CD8-positive, alpha-beta memory T cell (primary cell): Measurements from ENCODE around the gene OR2B2. TPM values are rescaled to one million over a fixed set of nuclear protein-coding genes. Genes with fewer than 3 reads are reported as not detected.

Source experiments
- CTCF ChIA-PET: fragments of 350-600 bp; sonication (Branson Sonifier 250); formaldehyde crosslinking; loops from one replicate; lab custom pipeline; 2021; ENCODE audit warnings: antibody characterized with exemption; lab: Charles Lee
- POLR2A ChIA-PET: fragments of 350-600 bp; sonication (Branson Sonifier 250); formaldehyde crosslinking; loops from one replicate; lab custom pipeline; 2021; ENCODE audit warnings: antibody characterized with exemption; lab: Charles Lee
- DNase-seq, 5 donors: peaks; one replicate each; pipeline versions ENCODE4 v3.0.0 to v3.0.0-alpha.2; 2020 to 2022; ENCODE audit warnings: mixed read lengths in 1 of 5
- H3K27ac ChIP-seq: one replicate; pipeline ENCODE4 v1.7.0; 2013; ENCODE audit warnings: low read depth, mild to moderate bottlenecking, low read length, moderate library complexity
- H3K27me3 ChIP-seq: 2 replicates; pipeline ENCODE4 v1.7.0; 2013; ENCODE audit warnings: low read length, mild to moderate bottlenecking; ENCODE audit not compliant: insufficient read depth, poor library complexity, severe bottlenecking
- H3K36me3 ChIP-seq: 2 replicates; pipeline ENCODE4 v1.7.0; 2013; ENCODE audit warnings: mild to moderate bottlenecking, low read length, moderate library complexity; ENCODE audit not compliant: insufficient read depth
- H3K4me1 ChIP-seq: 2 replicates; pipeline ENCODE4 v1.7.0; 2013; ENCODE audit warnings: mild to moderate bottlenecking, low read length, moderate library complexity; ENCODE audit not compliant: insufficient read depth
- H3K4me3 ChIP-seq: 2 replicates; pipeline ENCODE4 v1.7.0; 2013; ENCODE audit warnings: mild to moderate bottlenecking, low read length
- H3K9me3 ChIP-seq: 2 replicates; pipeline ENCODE4 v1.7.0; 2013; ENCODE audit warnings: mild to moderate bottlenecking, low read length
- H3K27ac Mint-ChIP-seq, 8 donors: one replicate each; pipeline ENCODE4 v1.8.0; 2020 to 2021; ENCODE audit warnings: mixed read lengths in 8 of 8, mild to moderate bottlenecking in 6 of 8, inconsistent platforms in 3 of 8, moderate library complexity in 3 of 8
- H3K27me3 Mint-ChIP-seq, 2 donors: one replicate each; pipeline ENCODE4 v1.8.0; 2020 to 2021; ENCODE audit warnings: mixed read lengths in 2 of 2, mild to moderate bottlenecking in 1 of 2, moderate library complexity in 1 of 2
- H3K36me3 Mint-ChIP-seq, 3 donors: one replicate each; pipeline ENCODE4 v1.8.0; 2020 to 2021; ENCODE audit warnings: mixed read lengths in 3 of 3, inconsistent platforms in 1 of 3, mild to moderate bottlenecking in 1 of 3
- H3K4me1 Mint-ChIP-seq, 3 donors: one replicate each; pipeline ENCODE4 v1.8.0; 2020 to 2021; ENCODE audit warnings: mixed read lengths in 3 of 3, inconsistent platforms in 1 of 3, mild to moderate bottlenecking in 1 of 3
- H3K4me3 Mint-ChIP-seq, 7 donors: one replicate each; pipeline ENCODE4 v1.8.0; 2020 to 2021; ENCODE audit warnings: mixed read lengths in 7 of 7, mild to moderate bottlenecking in 6 of 7, moderate library complexity in 4 of 7, inconsistent platforms in 2 of 7
- H3K9me3 Mint-ChIP-seq, 5 donors: one replicate each; pipeline ENCODE4 v1.8.0; 2020 to 2022; ENCODE audit warnings: mixed read lengths in 5 of 5, mild to moderate bottlenecking in 3 of 5, moderate library complexity in 2 of 5, inconsistent platforms in 1 of 5
- polyA plus RNA-seq: library from polyadenylated mRNA; unstranded; fragments of 300-500 nt; fragmentation: Illumina TruSeq; gene quantifications from one replicate; pipeline ENCODE4 v1.2.3, GENCODE V29; 2021
- total RNA-seq, 2 experiments: library from RNA; stranded (reverse); gene quantifications; one replicate each; pipeline ENCODE4 v1.2.3, GENCODE V29; 2021

The OR2B2 gene
- total and polyA plus RNA-seq, 3 experiments from 2014 or later = not detected

DNA sequence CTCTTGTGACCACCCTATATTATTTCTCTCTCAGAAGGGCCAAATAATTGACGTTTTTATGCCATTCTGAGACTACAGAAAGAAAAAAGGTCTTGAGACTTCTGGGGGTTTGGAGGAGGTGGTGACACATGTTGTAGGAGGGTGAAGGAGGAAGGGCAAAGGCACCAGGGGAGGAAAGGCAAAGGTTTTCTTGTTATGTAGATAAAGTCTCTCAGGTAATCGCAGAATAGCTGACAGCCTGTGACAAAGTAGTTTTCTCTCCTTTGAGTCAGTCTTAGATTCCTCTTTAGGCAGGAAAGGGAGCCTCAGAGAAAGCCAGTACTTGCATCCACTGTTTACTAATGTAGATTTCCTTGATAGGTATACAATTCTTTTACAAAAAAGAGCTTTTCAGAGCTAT is 23.6 kb downstream of the OR2B2 start:
- no peak overlapping the region for H3K4me3 ChIP-seq
- no peaks in the 10 kb centered on the region for H3K27me3 ChIP-seq
- H3K27ac Mint-ChIP-seq = peak overlapping the region in 1 of 8 donors; percentile 79
- H3K4me1 Mint-ChIP-seq = peaks cover 29 to 42% (median 39%) of the 10 kb centered on the region in 3 donors
- no peak overlapping the region for H3K27ac ChIP-seq
- H3K4me3 Mint-ChIP-seq = no peak overlapping the region
- peaks cover 0 to 11% (median 0%) of the 10 kb centered on the region in 3 donors for H3K36me3 Mint-ChIP-seq
- peaks cover 19% of the 10 kb centered on the region for H3K4me1 ChIP-seq
- no peaks in the 10 kb centered on the region for H3K9me3 ChIP-seq
- DNase-seq = no peak
- H3K36me3 ChIP-seq = no peaks in the 10 kb centered on the region
- CTCF ChIA-PET = interaction anchor here (1.4 to 4.3 kb wide), 3 partner anchors 17 to 50 kb away, joined by 3 to 58 read pairs (median 3); a partner anchor contains a TSS
- peaks cover 0 to 2% of the 10 kb centered on the region in 2 donors for H3K27me3 Mint-ChIP-seq
- POLR2A ChIA-PET = interaction anchor here (8.1 kb wide), 1 partner anchor 19 kb away, joined by 623 read pairs; a partner anchor contains a TSS
- peaks cover 0 to 8% (median 0%) of the 10 kb centered on the region in 5 donors for H3K9me3 Mint-ChIP-seq

DNA sequence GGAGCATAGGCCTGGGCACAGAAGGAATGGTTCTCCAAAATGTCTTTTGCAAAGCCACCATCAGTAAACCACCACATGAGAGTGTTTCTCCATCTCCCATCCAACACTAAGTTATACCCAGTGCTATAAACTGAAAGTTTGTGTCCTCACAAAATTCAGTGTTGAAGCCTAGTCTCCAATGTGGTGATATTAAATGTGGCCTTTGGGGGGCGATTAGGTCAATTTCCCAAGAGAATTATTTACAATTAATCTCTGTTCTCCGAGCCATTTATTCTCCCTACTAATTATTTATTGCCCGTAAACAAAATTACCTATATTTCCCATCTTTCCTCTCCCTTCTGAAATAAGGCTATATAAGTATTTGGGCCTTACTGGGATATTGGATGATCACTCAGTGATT is 26.1 kb downstream of the OR2B2 start:
- H3K9me3 ChIP-seq = no peaks in the 10 kb centered on the region
- no peaks in the 10 kb centered on the region for H3K36me3 ChIP-seq
- Mint-ChIP-seq H3K27me3 (no peaks in the 10 kb centered on the region), H3K4me1 (peaks cover 10 to 19% (median 17%) of the 10 kb centered on the region in 3 donors), H3K4me3 (no peak overlapping the region), H3K36me3 (no peaks in the 10 kb centered on the region), H3K9me3 (peaks cover 0 to 2% (median 0%) of the 10 kb centered on the region in 5 donors), H3K27ac (no peak overlapping the region)
- CTCF ChIA-PET = no interaction called here
- H3K4me1 ChIP-seq = peaks cover 6% of the 10 kb centered on the region
- no peak overlapping the region for H3K27ac ChIP-seq
- no peaks in the 10 kb centered on the region for H3K27me3 ChIP-seq
- DNase-seq = no peak
- POLR2A ChIA-PET = interaction anchor here (0.7 kb wide), 1 partner anchor 1288 kb away, joined by 3 read pairs; no protein-coding TSS in a partner anchor
- no peak overlapping the region for H3K4me3 ChIP-seq

DNA sequence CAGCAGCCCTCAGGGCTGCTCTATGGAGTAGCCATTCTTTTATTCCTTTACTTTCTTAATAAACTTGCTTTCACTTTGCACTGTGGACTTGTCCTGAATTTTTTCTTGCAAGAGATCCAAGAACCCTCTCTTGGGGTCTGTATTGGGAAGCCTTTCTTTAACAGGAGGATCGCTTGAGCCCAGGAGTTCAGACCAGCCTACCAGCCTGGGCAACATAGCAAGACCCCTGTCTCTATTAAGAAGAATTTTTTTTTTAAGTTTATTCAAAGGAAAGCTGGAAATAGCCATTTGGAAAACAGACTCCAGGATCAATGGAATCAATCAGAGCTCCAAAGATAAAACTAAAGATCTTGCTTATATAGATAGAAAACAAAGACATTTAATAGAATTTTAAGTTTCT is 29.1 kb downstream of the OR2B2 start:
- Mint-ChIP-seq H3K36me3 (no peaks in the 10 kb centered on the region), H3K4me3 (no peak overlapping the region), H3K27me3 (peaks cover 0 to 1% of the 10 kb centered on the region in 2 donors), H3K9me3 (no peaks in the 10 kb centered on the region), H3K27ac (no peak overlapping the region), H3K4me1 (no peaks in the 10 kb centered on the region)
- Histone ChIP-seq H3K4me3 (no peak overlapping the region), H3K27ac (no peak overlapping the region), H3K4me1 (no peaks in the 10 kb centered on the region), H3K9me3 (no peaks in the 10 kb centered on the region), H3K27me3 (no peaks in the 10 kb centered on the region), H3K36me3 (no peaks in the 10 kb centered on the region)
- DNase-seq = no peak
- ChIA-PET CTCF (no interaction called here), POLR2A (interaction anchor here (0.9 kb wide), 1 partner anchor 10 kb away, joined by 5 read pairs; a partner anchor contains a TSS)

DNA sequence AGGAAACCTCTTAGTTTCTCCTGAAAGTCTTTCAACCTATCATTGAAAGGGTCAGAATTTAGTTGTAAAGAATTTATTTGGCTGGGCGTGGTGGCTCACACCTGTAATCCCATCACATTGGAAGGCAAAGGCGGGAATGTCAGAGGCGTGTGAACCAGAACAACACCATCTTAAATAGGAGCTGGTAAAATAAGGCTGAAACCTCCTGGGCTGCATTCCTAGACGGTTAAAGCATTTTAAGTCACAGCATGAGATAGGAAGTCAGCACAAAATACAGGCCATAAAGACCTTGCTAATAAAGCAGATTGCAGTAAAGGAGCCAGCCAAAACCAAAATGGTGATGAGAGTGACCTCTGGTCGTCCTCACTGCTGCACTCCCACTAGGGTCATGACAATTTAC is 29.6 kb downstream of the OR2B2 start:
- H3K27ac Mint-ChIP-seq = no peak overlapping the region

DNA sequence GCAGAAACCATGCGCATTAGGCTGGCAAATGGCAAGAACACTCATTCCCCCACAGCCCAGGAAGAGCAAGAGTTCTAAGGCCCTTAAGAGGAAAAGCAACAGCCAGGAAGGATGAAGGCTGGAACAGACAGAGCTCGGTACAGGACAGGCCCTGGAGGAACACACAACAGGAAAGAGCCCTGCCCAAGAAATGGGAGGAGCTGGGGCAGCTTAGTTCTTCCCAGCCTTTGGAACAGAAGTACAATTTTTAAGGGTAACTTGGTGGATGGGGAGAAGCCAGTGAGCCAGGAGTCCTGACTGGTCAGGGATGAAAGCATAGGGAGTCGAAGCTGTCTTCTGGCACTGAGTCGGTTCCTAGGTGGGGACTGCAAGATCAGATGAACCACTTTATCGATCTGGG is 32.4 kb downstream of the OR2B2 start:
- H3K27ac ChIP-seq = no peak overlapping the region
- no peaks in the 10 kb centered on the region for H3K27me3 ChIP-seq
- H3K36me3 ChIP-seq = no peaks in the 10 kb centered on the region
- POLR2A ChIA-PET = interaction anchor here (0.6 kb wide), 1 partner anchor 122 kb away, joined by 3 read pairs; no protein-coding TSS in a partner anchor
- Mint-ChIP-seq H3K27me3 (peaks cover 0 to 1% of the 10 kb centered on the region in 2 donors), H3K4me3 (no peak overlapping the region), H3K36me3 (no peaks in the 10 kb centered on the region), H3K4me1 (no peaks in the 10 kb centered on the region), H3K9me3 (no peaks in the 10 kb centered on the region), H3K27ac (peak overlapping the region in 2 of 8 donors; percentile 50 to 78)
- no peak for DNase-seq
- CTCF ChIA-PET = interaction anchor here (1.4 kb wide), 1 partner anchor 13 kb away, joined by 6 read pairs; a partner anchor contains a TSS
- H3K9me3 ChIP-seq = no peaks in the 10 kb centered on the region
- no peaks in the 10 kb centered on the region for H3K4me1 ChIP-seq
- H3K4me3 ChIP-seq = no peak overlapping the region

More for the DNA sequence above, 29.6 kb downstream of the OR2B2 start:
- no peak for DNase-seq
- Histone ChIP-seq H3K27ac (no peak overlapping the region), H3K36me3 (no peaks in the 10 kb centered on the region), H3K9me3 (no peaks in the 10 kb centered on the region), H3K27me3 (no peaks in the 10 kb centered on the region), H3K4me1 (no peaks in the 10 kb centered on the region), H3K4me3 (no peak overlapping the region)
- Mint-ChIP-seq H3K36me3 (no peaks in the 10 kb centered on the region), H3K9me3 (no peaks in the 10 kb centered on the region), H3K4me1 (no peaks in the 10 kb centered on the region), H3K27me3 (peaks cover 0 to 1% of the 10 kb centered on the region in 2 donors), H3K4me3 (no peak overlapping the region)
- CTCF ChIA-PET = interaction anchor here (1.8 kb wide), 1 partner anchor 12 kb away, joined by 6 read pairs; no protein-coding TSS in a partner anchor
- POLR2A ChIA-PET = interaction anchor here (0.9 kb wide), 1 partner anchor 11 kb away, joined by 5 read pairs; a partner anchor contains a TSS

DNA sequence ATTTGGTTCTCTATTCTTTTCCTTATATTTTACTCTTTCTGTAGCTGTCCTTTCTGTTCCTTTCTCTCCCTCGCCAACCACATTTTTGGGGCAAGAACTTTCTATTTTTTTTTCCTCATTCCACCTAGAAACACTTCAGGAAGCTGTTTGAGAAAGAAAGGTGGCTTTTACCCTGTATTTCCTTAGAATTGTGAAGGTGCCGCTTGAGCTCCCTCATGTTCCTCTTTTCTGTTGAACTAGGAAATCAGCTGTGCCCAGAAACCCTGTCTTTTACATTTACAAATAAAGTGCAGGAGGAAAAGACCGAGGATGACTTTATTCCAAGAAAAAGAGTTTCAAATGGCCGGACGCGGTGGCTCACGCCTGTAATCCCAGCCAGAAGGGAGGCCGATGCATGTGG is 38.2 kb downstream of the OR2B2 start:
- no peaks in the 10 kb centered on the region for H3K36me3 ChIP-seq
- Mint-ChIP-seq H3K4me1 (peaks cover 24 to 25% (median 24%) of the 10 kb centered on the region in 3 donors), H3K4me3 (peak overlapping the region; percentile 82 to 95 (median 88)), H3K36me3 (peaks cover 0 to 14% (median 0%) of the 10 kb centered on the region in 3 donors), H3K9me3 (peaks cover 0 to 2% (median 0%) of the 10 kb centered on the region in 5 donors), H3K27me3 (peaks cover 0 to 5% of the 10 kb centered on the region in 2 donors), H3K27ac (peak overlapping the region; percentile 90 to 99 (median 94))
- POLR2A ChIA-PET = interaction anchor here (0.6 to 12.2 kb wide), 14 partner anchors 10 to 1830 kb away, joined by 3 to 623 read pairs (median 17); a partner anchor contains a TSS
- H3K27me3 ChIP-seq = no peaks in the 10 kb centered on the region
- H3K4me3 ChIP-seq = peak overlapping the region; percentile 71
- H3K4me1 ChIP-seq = peaks cover 16% of the 10 kb centered on the region
- CTCF ChIA-PET = interaction anchor here (0.9 to 14.1 kb wide), 7 partner anchors 9 to 78 kb away, joined by 3 to 229 read pairs (median 6); a partner anchor contains a TSS
- no peak overlapping the region for H3K27ac ChIP-seq
- DNase-seq = no peak
- no peaks in the 10 kb centered on the region for H3K9me3 ChIP-seq

DNA sequence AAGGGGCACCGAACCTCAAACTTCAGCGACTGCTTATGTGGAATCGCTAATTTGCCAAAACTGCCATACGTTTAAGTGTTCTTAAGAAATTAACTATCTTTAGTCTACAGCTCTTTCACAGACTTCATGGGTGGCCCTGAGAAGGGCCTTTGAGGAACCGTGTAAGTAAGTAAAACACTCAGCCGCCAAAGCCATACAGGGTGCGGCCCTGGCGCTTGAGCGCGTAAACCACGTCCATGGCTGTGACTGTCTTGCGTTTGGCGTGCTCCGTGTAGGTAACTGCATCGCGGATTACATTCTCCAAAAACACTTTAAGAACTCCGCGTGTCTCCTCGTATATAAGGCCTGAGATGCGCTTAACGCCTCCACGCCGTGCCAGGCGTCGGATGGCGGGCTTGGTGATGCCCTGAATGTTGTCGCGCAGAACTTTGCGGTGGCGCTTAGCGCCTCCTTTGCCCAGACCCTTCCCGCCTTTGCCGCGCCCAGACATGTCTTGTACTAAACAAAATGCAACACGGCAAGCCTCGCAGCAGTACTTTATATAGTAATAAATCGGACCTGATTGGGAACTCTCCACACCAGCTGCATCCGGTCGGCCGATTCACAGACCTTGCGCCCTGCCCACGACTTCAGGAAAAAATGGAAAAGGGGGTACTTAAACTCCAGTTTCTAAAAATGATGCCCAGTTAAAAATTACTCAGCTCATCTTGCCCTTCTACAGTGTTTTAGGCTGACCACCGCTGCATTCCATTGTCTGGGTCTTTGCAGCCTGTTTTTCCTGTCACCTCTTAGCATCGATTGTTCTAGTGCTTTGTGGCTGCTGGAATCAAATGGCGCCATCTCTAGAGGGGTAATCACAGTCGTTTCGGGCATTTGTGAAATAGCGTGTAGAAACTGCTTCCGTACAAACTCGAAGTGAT is 38.9 kb downstream of the OR2B2 start:
- H3K4me3 ChIP-seq = peak overlapping the region; percentile 71
- peak; percentile 46 to 81 (median 65) for DNase-seq
- H3K9me3 ChIP-seq = no peaks in the 10 kb centered on the region
- peaks cover 0 to 14% (median 0%) of the 10 kb centered on the region in 3 donors for H3K36me3 Mint-ChIP-seq
- H3K27me3 ChIP-seq = no peaks in the 10 kb centered on the region
- no peaks in the 10 kb centered on the region for H3K36me3 ChIP-seq
- peaks cover 0 to 2% (median 0%) of the 10 kb centered on the region in 5 donors for H3K9me3 Mint-ChIP-seq
- peaks cover 24 to 27% (median 27%) of the 10 kb centered on the region in 3 donors for H3K4me1 Mint-ChIP-seq
- H3K4me1 ChIP-seq = peaks cover 16% of the 10 kb centered on the region
- peaks cover 0 to 5% of the 10 kb centered on the region in 2 donors for H3K27me3 Mint-ChIP-seq
- peak overlapping the region; percentile 82 to 95 (median 88) for H3K4me3 Mint-ChIP-seq
- H3K27ac Mint-ChIP-seq = peak overlapping the region; percentile 90 to 99 (median 94)
- peak overlapping the region; percentile 71 for H3K27ac ChIP-seq
- ChIA-PET POLR2A (interaction anchor here (0.5 to 12.2 kb wide), 25 partner anchors 9 to 1881 kb away, joined by 3 to 623 read pairs (median 7); a partner anchor contains a TSS), CTCF (interaction anchor here (0.9 to 14.1 kb wide), 16 partner anchors 11 to 993 kb away, joined by 3 to 229 read pairs (median 6); a partner anchor contains a TSS)
